ENCODE data around the gene ZNF541.

The ZNF541 gene

DNA sequence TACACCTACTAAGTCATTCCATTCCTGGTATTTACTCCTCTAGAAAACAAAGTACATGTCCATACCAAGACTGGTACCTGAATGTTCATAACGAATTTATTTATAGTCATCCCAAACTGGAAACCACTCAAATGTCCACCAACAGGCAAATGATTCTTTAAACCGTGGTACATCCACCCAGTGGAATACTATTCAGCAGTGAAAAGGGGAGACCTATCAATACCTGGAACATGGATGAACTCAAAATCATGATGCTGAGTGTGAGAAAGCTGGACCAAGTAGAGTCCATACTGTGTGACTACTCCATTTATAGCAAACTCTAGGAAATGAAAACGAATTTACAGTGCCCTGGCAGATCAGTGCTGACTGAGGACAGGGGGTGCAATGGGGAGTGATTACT, 46.1 kb downstream of the ZNF541 start:
- TF ChIP-seq JUND (IDR thresholded peaks at IDR 0.05; ENCODE audit: low read depth), result no peak
- DNase-seq (ENCODE audit: low read depth in 1 of 2, low spot score in 1 of 2), result no peak
- in situ Hi-C loops (cut with HindIII; ENCODE audit: low pct_unique_long_range_greater_than_20kb, low sequenced_read_pairs), result no loop called here

DNA sequence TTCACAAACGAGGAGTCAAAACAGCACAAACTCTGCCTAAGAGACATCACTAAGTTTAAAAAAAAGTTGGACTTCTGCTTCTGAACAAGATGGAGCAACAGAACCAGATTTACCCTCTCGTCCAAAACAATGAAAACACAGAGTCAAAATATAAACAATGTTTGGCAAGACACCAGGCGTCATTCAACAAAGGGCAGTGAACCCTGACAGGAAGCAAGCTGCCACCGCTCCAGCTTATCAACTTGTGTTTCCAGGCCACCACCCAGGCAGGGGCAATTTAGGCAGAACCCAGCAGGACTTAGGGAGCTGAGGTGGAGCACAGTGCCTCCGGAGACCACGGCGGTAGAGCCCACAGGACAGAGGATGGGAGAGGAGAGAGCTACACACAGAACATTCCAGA, 49.5 kb downstream of the ZNF541 start:
- no peak for TF ChIP-seq JUND (IDR thresholded peaks at IDR 0.05; ENCODE audit: low read depth)
- DNase-seq (ENCODE audit: low read depth in 1 of 2, low spot score in 1 of 2), result no peak
- in situ Hi-C loops (cut with HindIII; ENCODE audit: low pct_unique_long_range_greater_than_20kb, low sequenced_read_pairs), result no loop called here
